Osteocyte (in vitro differentiated cells): ENCODE data around the gene PCDH17. TPM values are rescaled to one million over a fixed set of nuclear protein-coding genes. Genes with fewer than 3 reads are reported as not detected.

Source experiments
- DNase-seq: peaks from one replicate; pipeline ENCODE4 v3.0.0; 2021; ENCODE audit warnings: mixed read lengths; ENCODE audit not compliant: unreplicated experiment; ENCODE audit errors: extremely low spot score
- H3K27ac Mint-ChIP-seq: one replicate; pipeline ENCODE4 v1.8.0; 2021; ENCODE audit warnings: mild to moderate bottlenecking, mixed read lengths; ENCODE audit not compliant: unreplicated experiment
- H3K27me3 Mint-ChIP-seq: one replicate; pipeline ENCODE4 v1.8.0; 2021; ENCODE audit warnings: mixed read lengths; ENCODE audit not compliant: unreplicated experiment
- H3K36me3 Mint-ChIP-seq: one replicate; pipeline ENCODE4 v1.8.0; 2021; ENCODE audit warnings: mixed read lengths; ENCODE audit not compliant: unreplicated experiment
- H3K4me1 Mint-ChIP-seq: one replicate; pipeline ENCODE4 v1.8.0; 2021; ENCODE audit warnings: mixed read lengths; ENCODE audit not compliant: unreplicated experiment
- H3K4me3 Mint-ChIP-seq: one replicate; pipeline ENCODE4 v1.8.0; 2021; ENCODE audit warnings: mild to moderate bottlenecking, moderate library complexity, mixed read lengths; ENCODE audit not compliant: unreplicated experiment
- H3K9me3 Mint-ChIP-seq: one replicate; pipeline ENCODE4 v1.8.0; 2021; ENCODE audit warnings: mixed read lengths; ENCODE audit not compliant: unreplicated experiment
- total RNA-seq: library from RNA; stranded (reverse); gene quantifications from 2 replicates; pipeline ENCODE4 v1.2.1, GENCODE V29; 2021
- TF ChIP-seq, protein P1 (sequence below): fragments of 200-600 bp; sonication (generic); IDR thresholded peaks from 2 replicates; pipeline ENCODE4 v1.5.0; 2021; ENCODE audit warnings: antibody characterized with exemption, mild to moderate bottlenecking, moderate library complexity

Gene PCDH17
- total RNA-seq, 1 donor from 2014 or later, result 0.62 TPM

- Mint-ChIP-seq H3K9me3 (no peaks in the 10 kb centered on the region), H3K4me3 (no peak overlapping the region), H3K36me3 (no peaks in the 10 kb centered on the region), H3K27me3 (peaks cover under 1% of the 10 kb centered on the region), H3K27ac (no peak overlapping the region), H3K4me1 (no peaks in the 10 kb centered on the region)
- DNase-seq, result no peak
- TF ChIP-seq, protein P1, sequence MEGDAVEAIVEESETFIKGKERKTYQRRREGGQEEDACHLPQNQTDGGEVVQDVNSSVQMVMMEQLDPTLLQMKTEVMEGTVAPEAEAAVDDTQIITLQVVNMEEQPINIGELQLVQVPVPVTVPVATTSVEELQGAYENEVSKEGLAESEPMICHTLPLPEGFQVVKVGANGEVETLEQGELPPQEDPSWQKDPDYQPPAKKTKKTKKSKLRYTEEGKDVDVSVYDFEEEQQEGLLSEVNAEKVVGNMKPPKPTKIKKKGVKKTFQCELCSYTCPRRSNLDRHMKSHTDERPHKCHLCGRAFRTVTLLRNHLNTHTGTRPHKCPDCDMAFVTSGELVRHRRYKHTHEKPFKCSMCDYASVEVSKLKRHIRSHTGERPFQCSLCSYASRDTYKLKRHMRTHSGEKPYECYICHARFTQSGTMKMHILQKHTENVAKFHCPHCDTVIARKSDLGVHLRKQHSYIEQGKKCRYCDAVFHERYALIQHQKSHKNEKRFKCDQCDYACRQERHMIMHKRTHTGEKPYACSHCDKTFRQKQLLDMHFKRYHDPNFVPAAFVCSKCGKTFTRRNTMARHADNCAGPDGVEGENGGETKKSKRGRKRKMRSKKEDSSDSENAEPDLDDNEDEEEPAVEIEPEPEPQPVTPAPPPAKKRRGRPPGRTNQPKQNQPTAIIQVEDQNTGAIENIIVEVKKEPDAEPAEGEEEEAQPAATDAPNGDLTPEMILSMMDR, result no peak
These were observed 95.4 kb downstream of the PCDH17 start for GRCh38 chr13:57726981-57727380.

GRCh38 chr13:57734306-57734705 is 102.8 kb downstream of the PCDH17 start:
- Mint-ChIP-seq H3K27ac (no peak overlapping the region), H3K4me3 (no peak overlapping the region), H3K9me3 (no peaks in the 10 kb centered on the region), H3K27me3 (no peaks in the 10 kb centered on the region), H3K36me3 (no peaks in the 10 kb centered on the region), H3K4me1 (no peaks in the 10 kb centered on the region)
- TF ChIP-seq, protein P1, result no peak
- DNase-seq, result no peak

DNA sequence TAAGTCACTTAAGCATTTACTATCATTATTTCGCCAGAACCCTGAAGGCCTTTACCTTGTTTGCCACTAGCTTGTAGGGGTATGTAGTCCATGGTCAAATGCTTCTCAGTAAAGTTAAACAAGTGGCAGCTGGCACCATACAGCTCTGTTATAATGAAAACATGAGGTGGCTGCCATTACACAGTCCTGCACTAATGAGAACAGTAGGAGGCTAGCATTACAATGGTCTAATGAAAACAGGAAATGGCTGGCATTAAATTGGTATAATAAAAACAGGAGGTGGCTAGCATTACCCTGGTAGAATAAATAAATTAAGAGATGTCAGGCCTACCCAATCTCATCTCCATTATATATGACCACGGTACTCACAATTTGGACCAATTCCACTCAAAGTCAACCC is 107.5 kb downstream of the PCDH17 start:
- TF ChIP-seq, protein P1, result no peak
- no peak overlapping the region for H3K4me3 Mint-ChIP-seq
- peaks cover 3% of the 10 kb centered on the region for H3K4me1 Mint-ChIP-seq
- H3K36me3 Mint-ChIP-seq, result no peaks in the 10 kb centered on the region
- no peak overlapping the region for H3K27ac Mint-ChIP-seq
- DNase-seq, result no peak
- H3K9me3 Mint-ChIP-seq, result no peaks in the 10 kb centered on the region
- H3K27me3 Mint-ChIP-seq, result no peaks in the 10 kb centered on the region

DNA sequence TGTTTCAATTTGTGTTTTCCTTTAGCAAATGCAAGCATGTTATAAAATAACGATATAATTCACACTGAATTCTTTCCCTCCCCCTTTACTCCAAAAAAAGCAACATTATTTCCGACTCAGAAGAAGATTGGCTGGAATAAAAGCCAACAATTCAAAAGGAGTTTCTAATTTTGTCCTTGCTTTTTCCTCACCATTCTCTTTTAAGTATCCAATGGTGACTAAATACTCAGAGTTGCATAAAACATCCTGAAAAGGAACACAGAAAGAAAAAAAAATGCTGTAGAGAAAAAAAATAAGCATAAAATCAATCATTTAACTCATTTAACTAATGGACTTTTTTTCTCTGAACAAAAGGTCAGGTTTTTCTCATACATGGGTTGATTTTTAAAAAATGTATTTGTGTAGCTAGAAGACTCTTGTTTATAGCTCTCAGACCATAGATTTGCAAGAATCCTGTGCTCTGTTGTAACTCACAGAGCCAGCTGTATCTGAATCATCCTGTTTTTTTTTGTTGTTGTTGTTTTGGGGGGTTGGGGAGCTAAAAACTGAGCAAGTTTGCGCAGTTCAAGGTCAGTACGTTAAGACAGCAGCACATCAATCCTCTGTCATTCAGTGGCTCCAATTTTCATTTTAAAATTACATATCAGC is 108.1 kb downstream of the PCDH17 start:
- TF ChIP-seq, protein P1, result no peak
- Mint-ChIP-seq H3K36me3 (no peaks in the 10 kb centered on the region), H3K27ac (no peak overlapping the region), H3K27me3 (no peaks in the 10 kb centered on the region), H3K4me3 (no peak overlapping the region), H3K4me1 (peaks cover 3% of the 10 kb centered on the region), H3K9me3 (no peaks in the 10 kb centered on the region)
- no peak for DNase-seq

DNA sequence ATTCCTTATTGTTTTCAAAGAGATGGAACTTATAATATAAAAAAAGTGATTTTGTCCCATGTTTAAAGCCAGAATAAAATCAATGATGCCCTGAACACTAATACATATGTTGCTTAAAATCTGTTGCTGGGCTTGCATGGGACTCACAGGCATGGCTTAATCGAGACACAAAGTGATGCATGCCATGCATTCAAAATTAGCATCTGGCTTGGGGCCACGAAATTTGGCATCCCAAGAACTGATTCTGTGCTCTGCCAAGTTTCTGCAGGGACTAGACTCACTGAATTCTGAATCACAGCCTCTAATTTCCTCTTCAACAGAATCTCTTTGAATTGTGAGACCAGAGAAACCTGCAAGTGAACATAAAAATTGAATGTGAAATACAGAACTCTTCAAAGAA is 109.2 kb downstream of the PCDH17 start:
- no peaks in the 10 kb centered on the region for H3K36me3 Mint-ChIP-seq
- peaks cover 3% of the 10 kb centered on the region for H3K4me1 Mint-ChIP-seq
- DNase-seq, result no peak
- TF ChIP-seq, protein P1, result no peak
- H3K27me3 Mint-ChIP-seq, result no peaks in the 10 kb centered on the region
- no peak overlapping the region for H3K27ac Mint-ChIP-seq
- no peak overlapping the region for H3K4me3 Mint-ChIP-seq
- no peaks in the 10 kb centered on the region for H3K9me3 Mint-ChIP-seq
